HEK293 (cell line): ENCODE data around the gene TRPM5.

Experiments used
- CTCF ChIA-PET: fragments of 350-600 bp; formaldehyde crosslinking; extraction: SDS; loops from one replicate; lab custom pipeline; 2021; ENCODE audit warnings: antibody characterized with exemption; lab: Yijun Ruan, JAX
- POLR2A ChIA-PET: fragments of 300-600 bp; formaldehyde crosslinking; extraction: SDS; loops from one replicate; lab custom pipeline; 2020; ENCODE audit warnings: antibody characterized with exemption, inconsistent platforms; lab: Yijun Ruan, JAX
- H3K27ac ChIP-seq: fragments of 200-500 bp; sonication (Bioruptor generic); 2 replicates; pipeline ENCODE4 v1.5.1; 2014; ENCODE audit warnings: low read depth, low read length, control low read depth, inconsistent platforms; ENCODE audit errors: extremely low read depth
- H3K36me3 ChIP-seq, 2 experiments: fragments of 200-500 bp in 1 of 2; sonication (Bioruptor generic) in 1 of 2; 1 replicate in 1 of 2; 2 replicates in 1 of 2; pipeline ENCODE4 v1.5.1; 2014 to 2017; ENCODE audit warnings: inconsistent platforms in 2 of 2, low read length in 2 of 2; ENCODE audit not compliant: control insufficient read depth in 2 of 2, insufficient read depth in 1 of 2
- H3K4me1 ChIP-seq: fragments of 200-500 bp; sonication (Bioruptor generic); 2 replicates; pipeline ENCODE4 v1.5.1; 2014; ENCODE audit warnings: mild to moderate bottlenecking, low read length, inconsistent platforms; ENCODE audit not compliant: control insufficient read depth, insufficient read depth
- H3K4me3 ChIP-seq: 2 replicates; pipeline ENCODE4 v1.5.1; 2011; ENCODE audit warnings: low read depth, mild to moderate bottlenecking, control low read depth, low read length, moderate library complexity
- H3K9me3 ChIP-seq: fragments of 200-500 bp; sonication (Bioruptor generic); 2 replicates; pipeline ENCODE4 v1.5.1; 2014; ENCODE audit warnings: low read depth, low read length, inconsistent platforms; ENCODE audit not compliant: control insufficient read depth, insufficient read depth
- HIC1 ChIP-seq: fragments of 450-650 bp; formaldehyde crosslinking; IDR thresholded peaks from 2 replicates; pipeline ENCODE4 v1.5.1; 2016; ENCODE audit warnings: missing biosample characterization, missing genetic modification characterization
- KLF8 ChIP-seq: fragments of 450-650 bp; formaldehyde crosslinking; IDR thresholded peaks from 2 replicates; pipeline ENCODE4 v1.5.1; 2016; ENCODE audit warnings: missing biosample characterization, missing genetic modification characterization
- MEIS1 ChIP-seq: sonication (generic); formaldehyde crosslinking; IDR thresholded peaks from 2 replicates; pipeline ENCODE4 v1.8.1; 2022; ENCODE audit warnings: missing genetic modification reagents, mild to moderate bottlenecking, borderline replicate concordance
- OVOL3 ChIP-seq: fragments of 450-650 bp; formaldehyde crosslinking; IDR thresholded peaks from 2 replicates; pipeline ENCODE4 v1.5.1; 2016; ENCODE audit warnings: missing biosample characterization, missing genetic modification characterization
- YY1 ChIP-seq: fragments of 450-650 bp; formaldehyde crosslinking; IDR thresholded peaks from 2 replicates; pipeline ENCODE4 v1.5.1; 2018; ENCODE audit warnings: missing biosample characterization, missing genetic modification characterization
- YY2 ChIP-seq: fragments of 450-650 bp; formaldehyde crosslinking; IDR thresholded peaks from 2 replicates; pipeline ENCODE4 v1.5.1; 2016; ENCODE audit warnings: missing biosample characterization, missing genetic modification characterization
- ZBTB21 ChIP-seq: fragments of 450-650 bp; formaldehyde crosslinking; IDR thresholded peaks from 2 replicates; pipeline ENCODE4 v1.5.1; 2017; ENCODE audit warnings: missing biosample characterization, missing genetic modification characterization
- ZNF16 ChIP-seq: fragments of 450-650 bp; formaldehyde crosslinking; IDR thresholded peaks from 2 replicates; pipeline ENCODE4 v1.5.1; 2016; ENCODE audit warnings: low read depth, missing biosample characterization, missing genetic modification characterization
- ZNF184 ChIP-seq: fragments of 450-650 bp; IDR thresholded peaks from 2 replicates; pipeline ENCODE4 v1.5.1; 2018; ENCODE audit warnings: missing biosample characterization, mild to moderate bottlenecking, missing genetic modification characterization
- ZNF19 ChIP-seq: fragments of 450-650 bp; formaldehyde crosslinking; IDR thresholded peaks from 2 replicates; pipeline ENCODE4; 2016; ENCODE audit warnings: missing biosample characterization, missing genetic modification characterization, low read depth
- ZNF214 ChIP-seq: fragments of 450-650 bp; formaldehyde crosslinking; IDR thresholded peaks from 2 replicates; pipeline ENCODE4 v1.5.1; 2017; ENCODE audit warnings: missing biosample characterization, mild to moderate bottlenecking, missing genetic modification characterization, borderline replicate concordance
- ZNF26 ChIP-seq: fragments of 450-650 bp; formaldehyde crosslinking; IDR thresholded peaks from 2 replicates; pipeline ENCODE4 v1.5.1; 2016; ENCODE audit warnings: missing biosample characterization, missing genetic modification characterization
- ZNF404 ChIP-seq: fragments of 450-650 bp; formaldehyde crosslinking; IDR thresholded peaks from 2 replicates; pipeline ENCODE4 v1.5.1; 2017; ENCODE audit warnings: missing biosample characterization, missing genetic modification characterization
- ZNF518A ChIP-seq: fragments of 450-650 bp; formaldehyde crosslinking; conservative IDR thresholded peaks from 2 replicates; pipeline ENCODE4 v1.5.1; 2016; ENCODE audit warnings: low read depth, missing biosample characterization, missing genetic modification characterization
- ZNF610 ChIP-seq: fragments of 450-650 bp; formaldehyde crosslinking; IDR thresholded peaks from 2 replicates; pipeline ENCODE4 v1.5.1; 2016; ENCODE audit warnings: missing biosample characterization, missing genetic modification characterization, borderline replicate concordance
- ZNF645 ChIP-seq: fragments of 450-650 bp; formaldehyde crosslinking; IDR thresholded peaks from 2 replicates; pipeline ENCODE4; 2016; ENCODE audit warnings: missing biosample characterization, missing genetic modification characterization
- ZNF654 ChIP-seq: fragments of 450-650 bp; formaldehyde crosslinking; IDR thresholded peaks from 2 replicates; pipeline ENCODE4 v1.5.1; 2016; ENCODE audit warnings: low read depth, missing biosample characterization, missing genetic modification characterization
- ZNF747 ChIP-seq: fragments of 450-650 bp; formaldehyde crosslinking; IDR thresholded peaks from 2 replicates; pipeline ENCODE4 v1.5.1; 2016; ENCODE audit warnings: missing biosample characterization, missing genetic modification characterization
- ZNF76 ChIP-seq: fragments of 450-650 bp; formaldehyde crosslinking; IDR thresholded peaks from 2 replicates; pipeline ENCODE4; 2016; ENCODE audit warnings: low read depth, missing biosample characterization, missing genetic modification characterization, borderline replicate concordance
- ZNF837 ChIP-seq: fragments of 450-650 bp; formaldehyde crosslinking; IDR thresholded peaks from 2 replicates; pipeline ENCODE4 v1.5.1; 2016; ENCODE audit warnings: missing biosample characterization, missing genetic modification characterization
- TF ChIP-seq, protein P1 (sequence below): fragments of 450-650 bp; formaldehyde crosslinking; IDR thresholded peaks from 2 replicates; pipeline ENCODE4 v1.5.1; 2016; ENCODE audit warnings: missing biosample characterization, missing genetic modification characterization, low read depth
- TF ChIP-seq, protein P2 (sequence below): fragments of 450-650 bp; formaldehyde crosslinking; IDR thresholded peaks from 2 replicates; pipeline ENCODE4 v1.5.1; 2016; ENCODE audit warnings: missing biosample characterization, missing genetic modification characterization
- TF ChIP-seq, protein P3 (sequence below): fragments of 450-650 bp; formaldehyde crosslinking; IDR thresholded peaks from 2 replicates; pipeline ENCODE4 v1.5.1; 2016; ENCODE audit warnings: missing biosample characterization, missing genetic modification characterization

Gene TRPM5

GRCh38 chr11:2437516-2437915 is 6.8 kb downstream of the TRPM5 start (continued):
- no peak for TF ChIP-seq ZNF518A
- TF ChIP-seq MEIS1 (CRISPR knock-in tag): no peak
- TF ChIP-seq ZNF19 (tag by site-specific recombination): no peak
- TF ChIP-seq KLF8 (tag by site-specific recombination): no peak
- no peak for TF ChIP-seq ZNF16
- TF ChIP-seq, protein P1, sequence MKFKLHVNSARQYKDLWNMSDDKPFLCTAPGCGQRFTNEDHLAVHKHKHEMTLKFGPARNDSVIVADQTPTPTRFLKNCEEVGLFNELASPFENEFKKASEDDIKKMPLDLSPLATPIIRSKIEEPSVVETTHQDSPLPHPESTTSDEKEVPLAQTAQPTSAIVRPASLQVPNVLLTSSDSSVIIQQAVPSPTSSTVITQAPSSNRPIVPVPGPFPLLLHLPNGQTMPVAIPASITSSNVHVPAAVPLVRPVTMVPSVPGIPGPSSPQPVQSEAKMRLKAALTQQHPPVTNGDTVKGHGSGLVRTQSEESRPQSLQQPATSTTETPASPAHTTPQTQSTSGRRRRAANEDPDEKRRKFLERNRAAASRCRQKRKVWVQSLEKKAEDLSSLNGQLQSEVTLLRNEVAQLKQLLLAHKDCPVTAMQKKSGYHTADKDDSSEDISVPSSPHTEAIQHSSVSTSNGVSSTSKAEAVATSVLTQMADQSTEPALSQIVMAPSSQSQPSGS (tag by site-specific recombination): no peak
- no peak for TF ChIP-seq ZNF747
- TF ChIP-seq ZNF654: no peak
- no peak for TF ChIP-seq HIC1
- TF ChIP-seq ZNF645: no peak
- no peak for TF ChIP-seq ZNF76 (tag by site-specific recombination)
- no peak for TF ChIP-seq ZNF26 (tag by site-specific recombination)
- TF ChIP-seq YY1: no peak
- no peak for TF ChIP-seq ZNF214 (tag by site-specific recombination)
- TF ChIP-seq YY2 (tag by site-specific recombination): no peak

DNA sequence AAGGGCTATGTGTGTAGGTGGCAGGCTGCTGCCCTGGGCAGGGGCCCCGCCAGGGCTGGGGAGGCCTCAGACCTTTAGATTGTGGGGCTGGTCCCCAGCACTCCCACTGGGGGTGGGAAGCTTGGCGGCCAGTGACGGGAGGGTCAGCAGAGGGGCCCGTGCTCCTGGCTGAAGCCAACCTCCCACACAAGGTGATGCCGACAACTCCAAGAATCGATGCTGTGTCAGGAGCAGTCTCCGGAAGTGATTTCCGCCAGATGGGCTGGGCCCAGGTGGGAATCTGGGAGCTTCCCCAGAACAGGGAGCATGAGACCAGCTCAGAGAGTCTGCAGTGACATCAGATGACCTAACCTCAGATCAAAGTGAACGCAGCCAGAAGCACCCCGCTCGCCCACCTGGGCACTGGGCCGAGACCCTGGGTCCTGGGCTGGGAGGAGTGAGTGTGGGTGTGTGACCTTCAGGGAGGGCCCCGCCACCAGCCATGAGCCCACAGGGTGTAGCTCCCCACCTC is 7.7 kb downstream of the TRPM5 start:
- POLR2A ChIA-PET: no interaction called here
- Histone ChIP-seq H3K4me3 (no peak overlapping the region), H3K4me1 (no peaks in the 10 kb centered on the region), H3K9me3 (no peaks in the 10 kb centered on the region), H3K27ac (no peak overlapping the region), H3K36me3 (no peaks in the 10 kb centered on the region)
- CTCF ChIA-PET: interaction anchor here (0.7 to 4.3 kb wide), 4 partner anchors 13 to 608 kb away, joined by 3 to 24 read pairs (median 4); no protein-coding TSS in a partner anchor
- TF ChIP-seq ZNF837 (tag by site-specific recombination): no peak
- no peak for TF ChIP-seq ZBTB21
- TF ChIP-seq ZNF610 (tag by site-specific recombination): no peak
- no peak for TF ChIP-seq ZNF184 (tag by site-specific recombination)
- TF ChIP-seq ZNF404: no peak
- no peak for TF ChIP-seq ZNF76 (tag by site-specific recombination)
- TF ChIP-seq ZNF16: no peak
- TF ChIP-seq OVOL3 (tag by site-specific recombination): no peak
- TF ChIP-seq, protein P2, sequence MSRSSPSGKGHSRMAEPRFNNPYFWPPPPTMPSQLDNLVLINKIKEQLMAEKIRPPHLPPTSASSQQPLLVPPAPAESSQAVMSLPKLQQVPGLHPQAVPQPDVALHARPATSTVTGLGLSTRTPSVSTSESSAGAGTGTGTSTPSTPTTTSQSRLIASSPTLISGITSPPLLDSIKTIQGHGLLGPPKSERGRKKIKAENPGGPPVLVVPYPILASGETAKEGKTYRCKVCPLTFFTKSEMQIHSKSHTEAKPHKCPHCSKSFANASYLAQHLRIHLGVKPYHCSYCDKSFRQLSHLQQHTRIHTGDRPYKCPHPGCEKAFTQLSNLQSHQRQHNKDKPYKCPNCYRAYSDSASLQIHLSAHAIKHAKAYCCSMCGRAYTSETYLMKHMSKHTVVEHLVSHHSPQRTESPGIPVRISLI (tag by site-specific recombination): no peak
- TF ChIP-seq, protein P3, sequence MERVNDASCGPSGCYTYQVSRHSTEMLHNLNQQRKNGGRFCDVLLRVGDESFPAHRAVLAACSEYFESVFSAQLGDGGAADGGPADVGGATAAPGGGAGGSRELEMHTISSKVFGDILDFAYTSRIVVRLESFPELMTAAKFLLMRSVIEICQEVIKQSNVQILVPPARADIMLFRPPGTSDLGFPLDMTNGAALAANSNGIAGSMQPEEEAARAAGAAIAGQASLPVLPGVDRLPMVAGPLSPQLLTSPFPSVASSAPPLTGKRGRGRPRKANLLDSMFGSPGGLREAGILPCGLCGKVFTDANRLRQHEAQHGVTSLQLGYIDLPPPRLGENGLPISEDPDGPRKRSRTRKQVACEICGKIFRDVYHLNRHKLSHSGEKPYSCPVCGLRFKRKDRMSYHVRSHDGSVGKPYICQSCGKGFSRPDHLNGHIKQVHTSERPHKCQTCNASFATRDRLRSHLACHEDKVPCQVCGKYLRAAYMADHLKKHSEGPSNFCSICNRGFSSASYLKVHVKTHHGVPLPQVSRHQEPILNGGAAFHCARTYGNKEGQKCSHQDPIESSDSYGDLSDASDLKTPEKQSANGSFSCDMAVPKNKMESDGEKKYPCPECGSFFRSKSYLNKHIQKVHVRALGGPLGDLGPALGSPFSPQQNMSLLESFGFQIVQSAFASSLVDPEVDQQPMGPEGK (tag by site-specific recombination): no peak
